Testis (tissue), 2 donors: Measurements from ENCODE around the gene ZSWIM9.

ENCODE experiments used
- POLR2A ChIP-seq: fragments of 450-650 bp; IDR thresholded peaks from one replicate; pipeline ENCODE4 v1.6.1; 2017; ENCODE audit warnings: antibody characterized with exemption, mild to moderate bottlenecking, moderate library complexity
- TF ChIP-seq, protein P1 (sequence below), 3 experiments: fragments of 450-650 bp in 2 of 3; fragments of 200-600 bp in 1 of 3; sonication (generic) in 1 of 3; IDR thresholded peaks; one replicate each; pipeline ENCODE4 v1.5.1; 2016 to 2019; ENCODE audit warnings: antibody characterized with exemption in 3 of 3, mild to moderate bottlenecking in 2 of 3, moderate library complexity in 1 of 3

DNA sequence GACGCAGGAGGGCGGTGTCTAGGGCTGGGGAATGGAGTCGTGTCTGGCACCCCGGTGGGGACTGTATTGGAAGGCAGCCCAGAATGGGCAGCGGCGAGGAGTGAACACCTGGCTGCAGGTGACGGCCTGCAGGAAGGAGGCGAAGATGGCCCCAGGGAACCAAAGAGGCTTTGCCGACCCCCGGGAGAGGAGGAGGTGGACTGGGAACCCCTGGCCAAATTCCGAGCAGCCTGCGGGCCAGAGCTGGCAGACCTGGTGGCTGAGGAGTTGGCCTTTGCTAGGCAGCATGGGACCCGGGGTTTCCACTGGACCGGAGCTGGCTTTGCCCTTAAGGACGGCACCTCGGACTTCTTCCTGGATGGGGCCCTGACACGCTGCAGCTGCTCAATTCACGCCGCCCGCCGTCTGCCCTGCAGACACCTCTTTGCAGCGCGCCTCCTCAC is 25.9 kb downstream of the ZSWIM9 start:
- no peak for TF ChIP-seq POLR2A
- TF ChIP-seq, protein P1, sequence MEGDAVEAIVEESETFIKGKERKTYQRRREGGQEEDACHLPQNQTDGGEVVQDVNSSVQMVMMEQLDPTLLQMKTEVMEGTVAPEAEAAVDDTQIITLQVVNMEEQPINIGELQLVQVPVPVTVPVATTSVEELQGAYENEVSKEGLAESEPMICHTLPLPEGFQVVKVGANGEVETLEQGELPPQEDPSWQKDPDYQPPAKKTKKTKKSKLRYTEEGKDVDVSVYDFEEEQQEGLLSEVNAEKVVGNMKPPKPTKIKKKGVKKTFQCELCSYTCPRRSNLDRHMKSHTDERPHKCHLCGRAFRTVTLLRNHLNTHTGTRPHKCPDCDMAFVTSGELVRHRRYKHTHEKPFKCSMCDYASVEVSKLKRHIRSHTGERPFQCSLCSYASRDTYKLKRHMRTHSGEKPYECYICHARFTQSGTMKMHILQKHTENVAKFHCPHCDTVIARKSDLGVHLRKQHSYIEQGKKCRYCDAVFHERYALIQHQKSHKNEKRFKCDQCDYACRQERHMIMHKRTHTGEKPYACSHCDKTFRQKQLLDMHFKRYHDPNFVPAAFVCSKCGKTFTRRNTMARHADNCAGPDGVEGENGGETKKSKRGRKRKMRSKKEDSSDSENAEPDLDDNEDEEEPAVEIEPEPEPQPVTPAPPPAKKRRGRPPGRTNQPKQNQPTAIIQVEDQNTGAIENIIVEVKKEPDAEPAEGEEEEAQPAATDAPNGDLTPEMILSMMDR (IDR thresholded peaks at IDR 0.05) = no peak
